Measurements from ENCODE around the gene SMARCA4.

DNA sequence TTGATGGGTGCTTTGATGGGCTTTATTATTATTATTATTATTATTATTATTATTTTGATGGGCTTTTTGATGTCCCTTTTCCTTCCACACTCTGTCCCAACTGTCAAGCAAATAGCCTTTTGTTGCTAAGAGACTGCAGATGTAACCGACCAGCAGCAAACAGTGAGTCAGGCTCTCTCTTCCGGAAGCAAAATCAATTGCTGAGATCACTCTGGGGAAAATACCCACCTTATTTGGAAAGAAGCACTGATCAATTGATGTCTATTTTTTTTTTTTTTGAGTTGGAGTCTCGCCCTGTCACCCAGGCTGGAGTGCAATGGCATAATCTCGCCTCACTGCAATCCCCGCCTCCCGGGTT is 131.3 kb downstream of the SMARCA4 start:
- TF ChIP-seq YY1 (tag by site-specific recombination; IDR thresholded peaks at IDR 0.05) (no peak), SETDB1 (IDR thresholded peaks at IDR 0.05; ENCODE audit: insufficient read length, low read length) (no peak), ZFHX2 (tag by site-specific recombination; conservative IDR thresholded peaks at IDR 0.05) (no peak), ZNF426 (tag by site-specific recombination; IDR thresholded peaks at IDR 0.05) (no peak), KLF16 (tag by site-specific recombination; IDR thresholded peaks at IDR 0.05) (no peak), ZNF791 (tag by site-specific recombination; IDR thresholded peaks at IDR 0.05) (no peak)

Data from HEK293 (cell line).